ENCODE results near the gene ERC1.

ERC1 gene

DNA sequence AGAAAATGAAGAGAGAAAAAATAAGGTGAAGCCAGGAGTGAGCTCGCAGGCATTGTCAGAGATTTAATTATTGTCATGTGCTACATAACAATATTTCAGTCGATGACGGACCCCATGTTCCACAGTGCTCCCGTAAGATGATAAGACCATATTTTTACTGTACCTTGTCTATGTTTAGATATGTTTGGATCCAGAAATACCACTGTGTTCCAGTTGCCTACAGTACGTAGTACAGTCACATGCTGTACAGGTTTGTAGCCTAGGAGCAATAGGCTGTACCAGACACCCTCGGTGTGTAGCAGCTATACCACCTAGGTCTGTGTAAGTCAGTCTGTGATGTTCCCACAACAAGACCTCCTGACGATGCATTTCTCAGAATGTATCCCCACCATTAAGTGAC, 465.9 kb downstream of the ERC1 start:
- DNase-seq, result no peak

DNA sequence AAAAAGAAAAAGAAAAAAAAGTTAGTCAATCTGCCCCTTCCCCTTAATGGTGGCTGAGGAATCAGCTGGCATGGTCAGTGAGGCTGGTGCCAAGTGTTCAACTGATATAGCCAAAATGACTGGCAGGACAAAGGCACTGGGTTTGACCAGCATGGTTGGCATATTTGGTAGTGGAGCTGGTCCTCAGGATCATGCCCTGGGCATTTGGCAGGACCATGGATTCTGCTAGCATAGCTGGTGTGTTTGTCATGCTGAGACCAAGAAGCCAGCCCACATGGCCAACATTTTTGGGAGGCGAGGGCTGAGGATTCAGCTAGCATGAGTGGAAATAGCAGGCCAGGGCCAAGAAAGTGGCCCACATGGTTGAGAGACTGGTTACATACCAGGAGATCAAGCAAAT, 466.9 kb downstream of the ERC1 start:
- DNase-seq, result no peak

DNA sequence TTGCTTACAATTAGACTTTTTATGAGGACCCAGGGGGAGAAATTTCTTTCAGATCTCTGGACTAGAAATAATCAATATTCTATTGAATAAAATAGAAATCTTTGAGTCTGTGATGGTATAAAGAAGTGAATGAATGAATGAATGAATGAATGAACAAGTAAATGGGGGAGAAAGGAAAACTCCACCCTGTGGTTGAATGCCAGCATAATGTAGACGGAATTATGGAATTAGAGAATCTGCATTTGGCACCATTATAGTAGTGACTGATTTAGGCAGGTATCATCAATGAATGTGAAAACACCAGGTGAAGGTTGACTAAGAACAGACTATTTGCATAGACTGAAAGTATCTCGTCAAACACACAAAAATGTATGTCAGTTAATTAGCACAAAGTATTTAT, 468.3 kb downstream of the ERC1 start:
- DNase-seq, result no peak

DNA sequence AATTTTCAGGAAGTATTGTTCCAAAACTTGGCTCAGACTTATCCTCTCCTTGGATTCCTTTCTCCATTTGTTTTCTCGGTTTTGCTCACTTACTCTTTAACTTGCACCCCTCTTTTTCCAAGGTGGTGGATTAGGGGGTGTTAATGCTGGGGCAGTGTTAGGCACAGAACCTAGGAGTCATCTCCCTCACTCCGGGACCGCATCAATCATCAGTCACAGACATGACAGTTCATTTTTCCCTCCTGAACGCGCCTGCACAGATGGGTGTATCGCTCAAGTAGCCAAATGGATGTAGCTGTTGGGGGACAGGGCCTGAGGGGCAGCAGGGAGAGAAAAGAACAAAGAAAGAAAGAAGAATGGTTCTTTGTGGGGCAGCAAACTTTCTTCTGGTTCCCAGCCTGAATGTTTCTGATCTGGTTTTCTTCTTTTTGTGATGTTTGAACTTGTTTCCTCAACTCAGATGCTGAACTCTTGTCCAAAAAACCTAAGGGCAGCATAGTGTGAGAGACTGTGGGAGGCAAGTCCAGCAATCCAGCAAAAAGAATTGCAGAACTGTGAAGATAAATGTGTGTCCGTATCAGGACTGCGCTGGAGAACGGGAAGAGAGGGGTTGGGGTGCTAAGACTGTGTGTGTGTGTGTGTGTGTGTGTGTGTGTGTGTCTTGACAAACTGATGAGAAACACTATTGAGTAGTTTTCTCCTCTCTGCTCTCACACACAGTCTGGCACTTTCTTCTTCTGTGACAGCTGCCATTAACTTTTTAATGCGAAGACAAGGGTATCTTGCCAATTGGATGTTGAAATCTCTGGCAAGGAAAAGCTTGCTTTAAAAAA, 472.3 kb downstream of the ERC1 start:
- no peak for DNase-seq

DNA sequence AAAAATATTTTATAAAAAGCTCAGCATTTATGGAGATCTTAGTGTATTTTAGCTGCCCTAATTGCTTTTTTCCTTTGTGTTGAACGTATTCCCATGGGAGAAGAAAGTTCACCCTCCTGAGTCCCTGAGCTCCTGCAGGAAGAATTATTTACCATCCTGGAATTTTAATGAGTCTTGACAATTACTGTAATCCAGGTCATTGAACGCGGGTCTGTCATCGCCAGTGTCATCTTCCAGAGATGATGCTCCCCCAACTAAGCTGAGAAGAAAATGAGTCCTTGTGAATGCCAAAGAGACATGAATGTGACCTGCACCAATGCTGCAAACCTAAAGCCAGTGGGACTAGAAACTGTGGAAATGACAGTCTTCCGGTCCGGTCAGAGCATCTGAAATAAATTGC, 473.9 kb downstream of the ERC1 start:
- no peak for DNase-seq

DNA sequence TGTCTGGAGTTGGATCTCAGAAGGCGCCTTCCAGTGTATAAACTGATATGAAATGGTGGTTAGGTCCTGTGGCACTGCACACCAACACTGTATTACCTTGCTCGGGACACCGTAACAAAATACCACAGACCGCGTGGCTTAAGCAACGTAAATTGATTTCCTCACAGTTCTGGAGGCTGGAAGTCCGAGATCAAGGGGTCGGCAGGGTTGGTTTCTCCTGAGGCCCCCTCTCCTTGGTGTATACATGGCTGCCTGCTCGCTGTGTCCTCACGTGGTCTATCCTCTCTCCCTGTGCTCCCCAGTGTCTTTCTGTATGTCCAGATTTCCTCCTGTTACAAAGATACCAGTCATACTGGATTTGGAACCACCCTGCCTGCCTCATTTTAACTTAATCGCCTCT, 475.0 kb downstream of the ERC1 start:
- no peak for DNase-seq

DNA sequence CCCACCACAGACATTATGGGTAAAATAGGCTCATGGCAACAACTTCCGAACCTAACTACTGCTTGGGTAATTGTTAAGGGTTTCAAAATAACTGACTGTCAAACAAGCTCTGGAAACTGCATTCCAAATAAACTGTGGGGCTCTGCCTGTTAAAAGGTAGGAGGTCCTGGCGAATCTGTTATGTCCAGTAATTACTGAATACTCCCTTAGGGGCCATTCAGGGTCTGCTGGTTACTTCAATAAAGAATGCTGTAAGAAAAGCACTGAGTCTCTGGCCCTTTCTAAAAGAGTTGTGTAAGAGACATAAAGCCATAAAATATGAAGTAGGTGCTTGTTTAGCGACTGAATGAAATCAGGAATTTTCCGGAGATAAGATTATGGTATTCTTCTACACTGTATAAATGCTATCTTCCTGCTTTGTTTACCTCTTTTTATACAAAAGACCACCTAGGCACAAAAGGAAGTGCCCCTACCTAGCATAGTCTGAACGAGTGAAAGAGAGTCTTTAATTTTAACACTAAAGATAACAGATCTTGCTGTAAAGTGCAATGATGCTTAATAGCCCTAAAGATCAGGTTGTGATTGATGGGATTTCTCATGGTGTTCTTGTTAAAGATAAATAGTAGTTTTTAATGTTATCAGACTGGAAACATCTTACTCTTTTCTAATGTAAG, 475.6 kb downstream of the ERC1 start:
- no peak for DNase-seq

DNA sequence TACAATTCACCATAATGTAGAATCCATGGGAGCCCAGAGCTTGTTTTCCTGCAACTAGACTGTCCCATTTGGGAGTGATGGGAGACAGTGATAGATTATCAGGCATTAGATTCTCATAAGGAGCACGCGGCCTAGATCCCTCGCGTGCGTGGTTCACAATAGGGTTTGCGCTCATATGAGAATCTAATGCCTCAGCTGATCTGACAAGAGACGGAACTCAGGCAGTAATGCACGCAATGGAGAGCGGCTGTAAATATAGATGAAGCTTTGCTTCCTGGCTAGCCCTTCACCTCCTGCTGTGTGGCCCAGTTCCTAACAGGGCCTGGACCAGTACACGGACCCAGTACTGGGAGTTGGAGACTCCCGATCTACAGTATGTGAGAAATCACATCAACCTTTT, 476.7 kb downstream of the ERC1 start:
- DNase-seq, result no peak

DNA sequence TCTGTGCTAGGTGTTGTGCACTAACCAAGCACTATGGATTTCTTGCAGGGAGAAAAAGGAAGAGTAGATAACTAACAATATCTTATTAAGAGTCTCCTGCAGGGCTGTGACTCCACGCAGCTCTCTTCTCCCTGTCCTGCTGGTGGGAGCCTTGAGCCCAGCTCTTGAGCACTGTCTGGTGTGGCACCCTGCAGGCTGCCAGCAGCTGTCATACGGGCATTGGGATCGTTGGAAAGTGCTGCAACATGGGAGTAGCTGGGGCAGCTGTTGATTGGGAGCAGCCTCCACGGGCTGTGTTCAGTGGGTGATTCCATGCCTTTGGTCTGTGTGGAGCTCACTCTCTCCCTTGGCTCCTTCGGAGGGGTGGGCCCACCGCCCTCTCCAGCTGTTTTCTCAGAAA, 478.0 kb downstream of the ERC1 start:
- DNase-seq, result no peak

DNA sequence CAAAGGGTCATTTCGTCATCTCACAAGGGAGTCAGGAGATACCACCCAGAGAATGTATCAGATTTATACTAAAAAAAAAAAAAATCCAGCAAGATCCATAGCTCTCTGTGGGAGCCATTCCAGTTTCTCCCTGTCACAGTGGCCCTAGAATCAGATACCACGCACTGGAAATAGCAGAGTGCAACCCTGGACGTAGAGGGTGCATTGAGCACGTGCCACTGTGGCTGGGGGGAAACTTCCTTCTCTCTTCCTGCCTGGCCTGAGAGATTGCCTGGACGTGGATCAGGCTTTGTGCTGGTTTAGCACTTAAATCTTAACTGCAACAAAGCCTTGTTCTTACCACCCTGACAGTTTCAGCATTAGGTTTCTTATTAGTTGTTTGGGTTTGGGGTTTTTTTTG, 479.0 kb downstream of the ERC1 start:
- DNase-seq, result no peak

DNA sequence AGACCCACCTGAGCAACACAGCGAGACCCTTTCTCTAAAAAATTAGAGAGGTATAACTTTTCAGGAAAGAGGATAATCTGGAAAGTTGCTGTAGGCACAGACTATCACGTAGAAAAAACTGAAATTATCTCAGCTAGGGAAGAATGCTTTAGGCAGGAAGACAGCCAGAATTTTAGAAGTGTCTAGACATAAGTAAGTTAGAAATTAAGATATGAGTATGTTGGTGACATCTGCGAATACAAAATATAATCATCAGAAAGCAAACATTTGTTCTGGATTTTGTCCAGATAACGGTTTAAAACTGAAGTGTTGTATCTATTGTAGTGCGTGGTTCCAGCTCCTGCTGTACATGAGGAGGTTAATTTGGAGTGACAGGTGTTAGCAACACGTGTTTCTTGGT, 480.2 kb downstream of the ERC1 start:
- DNase-seq, result no peak

DNA sequence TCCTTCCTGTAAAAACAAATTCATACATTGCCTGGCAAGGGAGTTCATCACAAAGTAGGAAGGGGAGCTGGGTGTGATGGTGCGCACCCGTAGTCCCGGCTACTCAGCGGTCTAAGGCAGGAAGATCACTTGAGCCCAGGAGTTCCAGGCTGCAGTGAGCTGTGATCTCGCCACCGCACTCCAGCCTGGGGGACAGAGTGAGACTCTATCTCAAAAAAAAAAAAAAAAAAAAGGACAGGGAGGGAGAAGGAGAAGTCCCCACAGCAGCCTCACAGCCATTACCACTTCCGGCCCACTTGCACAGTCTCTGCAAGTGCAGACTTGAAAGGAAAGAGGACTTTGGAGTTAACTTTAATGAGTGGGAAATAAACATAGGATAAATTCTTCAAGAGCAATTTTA, 482.4 kb downstream of the ERC1 start:
- DNase-seq, result no peak

DNA sequence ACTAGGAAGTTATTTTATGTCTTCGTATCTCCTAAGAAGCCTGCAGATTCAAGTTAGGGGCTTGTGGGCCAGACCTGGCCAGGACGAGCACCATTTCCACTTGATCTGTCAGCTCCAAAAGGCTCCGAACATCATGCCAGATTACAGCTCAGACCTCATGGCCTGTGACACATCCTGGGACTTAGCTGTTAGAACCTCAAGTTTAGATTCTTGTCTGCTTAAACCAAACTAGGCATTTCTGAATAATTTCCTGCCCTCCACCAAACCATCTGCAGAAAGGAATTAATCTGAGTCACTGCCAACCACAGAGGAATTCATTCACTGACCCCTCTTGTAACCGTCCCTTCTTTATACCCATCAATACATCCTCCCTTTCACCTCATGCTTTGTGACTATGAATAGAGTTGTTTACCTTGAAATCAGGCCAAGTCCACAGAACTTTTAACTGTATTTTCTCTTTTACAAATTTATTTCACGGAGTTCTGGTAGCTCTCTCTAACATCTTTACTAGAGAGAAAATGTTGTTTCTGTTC, 483.1 kb downstream of the ERC1 start:
- no peak for DNase-seq

DNA sequence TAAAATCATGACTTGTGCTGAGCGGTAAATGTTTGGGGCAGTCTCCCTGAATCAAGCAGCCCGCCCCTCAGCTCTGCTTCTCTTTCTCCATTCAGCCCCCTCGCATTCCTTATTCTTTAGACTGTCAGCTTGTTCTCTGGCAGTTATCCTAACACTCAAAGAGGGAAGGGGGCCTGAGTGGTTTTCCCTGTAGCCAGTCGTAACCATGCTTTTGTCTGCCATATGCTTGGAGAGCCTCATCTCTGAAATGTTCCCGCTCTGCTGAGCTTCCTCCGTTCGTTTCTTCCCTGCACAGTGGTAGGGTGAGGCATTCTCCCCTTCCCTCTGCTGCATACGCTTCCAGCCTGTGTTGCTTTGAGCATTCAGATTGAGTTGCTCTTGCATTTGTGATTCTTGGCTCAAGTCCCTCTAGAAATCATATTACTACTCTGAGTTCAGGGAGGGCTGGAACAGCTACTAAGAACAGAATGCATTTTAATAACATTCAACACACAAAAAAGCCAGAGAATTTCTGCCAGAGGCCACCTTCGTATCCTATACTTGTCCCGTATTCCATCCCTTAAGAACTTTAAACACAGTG, 483.6 kb downstream of the ERC1 start:
- DNase-seq, result no peak

DNA sequence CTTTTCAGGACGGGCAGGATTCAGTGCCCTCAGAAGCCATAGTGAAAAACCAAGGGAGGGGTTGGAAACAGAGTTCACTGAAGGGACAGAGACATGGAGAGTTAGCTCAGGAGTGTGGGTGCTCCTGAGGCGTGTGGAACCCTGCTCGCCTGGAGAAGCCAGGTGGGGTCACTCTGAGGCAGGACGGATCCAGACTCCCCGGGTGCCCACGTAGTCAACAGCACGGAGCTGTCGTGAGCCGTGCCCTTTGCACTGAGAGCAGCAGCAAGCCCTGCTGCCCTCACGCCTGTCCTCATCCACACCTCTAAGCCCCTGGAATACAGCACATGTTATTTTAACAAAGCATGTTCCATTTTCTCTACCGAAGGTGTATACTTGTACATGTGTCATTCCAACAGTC, 488.6 kb downstream of the ERC1 start:
- no peak for DNase-seq

DNA sequence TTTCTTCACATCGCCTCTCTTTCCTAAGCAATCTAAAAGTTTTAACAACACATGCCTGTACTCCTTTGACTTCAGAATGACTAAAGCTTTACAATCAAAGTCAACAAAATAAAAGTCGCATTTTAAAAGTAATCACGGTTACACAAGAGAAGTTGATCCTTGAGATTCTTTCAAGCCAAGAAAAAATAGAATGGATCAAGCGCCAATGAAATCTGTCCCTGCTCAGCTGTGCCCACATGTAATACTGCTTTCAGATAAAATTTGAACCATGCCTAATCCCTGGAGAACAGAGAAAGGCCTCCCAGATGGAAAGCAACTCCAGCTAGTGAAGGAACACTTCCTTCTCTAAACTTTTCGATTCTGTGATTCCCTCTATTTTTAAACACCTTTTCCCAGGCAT, 490.3 kb downstream of the ERC1 start:
- no peak for DNase-seq

DNA sequence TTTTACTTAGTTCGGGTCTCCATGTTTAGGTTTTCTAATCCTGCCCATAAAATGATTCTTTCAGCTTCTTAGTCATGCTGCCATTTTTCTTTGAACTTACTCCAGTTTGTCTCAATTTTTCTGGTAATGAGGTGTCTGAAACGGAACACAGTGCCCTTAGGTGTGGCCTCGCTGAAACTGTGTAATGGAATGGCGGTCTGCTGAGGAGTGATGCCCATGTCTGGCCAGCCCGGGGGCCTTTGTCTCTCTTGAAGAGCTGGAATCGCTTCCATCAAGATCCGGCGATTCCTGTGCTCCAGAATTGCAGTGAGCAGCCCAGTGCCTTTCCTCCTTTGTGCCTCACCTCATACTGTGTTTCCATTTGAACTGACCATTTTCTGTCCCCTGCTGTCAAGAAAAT, 490.9 kb downstream of the ERC1 start:
- no peak for DNase-seq

DNA sequence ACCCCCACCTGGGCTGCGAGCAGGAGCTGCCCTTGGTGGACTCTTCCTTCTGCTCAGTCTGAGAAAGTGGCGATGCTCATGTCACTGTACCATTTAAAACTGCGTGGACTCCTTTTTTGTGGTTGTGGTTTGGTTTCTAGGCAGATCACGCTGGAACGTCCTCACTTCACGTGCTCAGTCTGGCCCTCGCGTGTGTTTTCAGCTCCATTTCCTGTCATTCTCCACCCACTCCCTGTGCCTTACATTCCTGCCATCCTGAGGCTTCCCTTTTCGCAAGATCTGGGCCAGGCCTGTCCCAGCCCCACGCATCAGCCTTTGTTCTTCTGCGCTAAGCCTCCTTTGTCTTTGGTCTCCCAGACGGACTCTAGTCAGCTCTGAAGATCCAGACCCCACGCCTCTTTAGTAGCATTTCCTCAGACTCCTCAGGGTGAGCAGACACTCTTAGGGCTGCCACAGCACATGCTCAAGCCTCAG, 497.9 kb downstream of the ERC1 start:
- DNase-seq, result no peak

DNA sequence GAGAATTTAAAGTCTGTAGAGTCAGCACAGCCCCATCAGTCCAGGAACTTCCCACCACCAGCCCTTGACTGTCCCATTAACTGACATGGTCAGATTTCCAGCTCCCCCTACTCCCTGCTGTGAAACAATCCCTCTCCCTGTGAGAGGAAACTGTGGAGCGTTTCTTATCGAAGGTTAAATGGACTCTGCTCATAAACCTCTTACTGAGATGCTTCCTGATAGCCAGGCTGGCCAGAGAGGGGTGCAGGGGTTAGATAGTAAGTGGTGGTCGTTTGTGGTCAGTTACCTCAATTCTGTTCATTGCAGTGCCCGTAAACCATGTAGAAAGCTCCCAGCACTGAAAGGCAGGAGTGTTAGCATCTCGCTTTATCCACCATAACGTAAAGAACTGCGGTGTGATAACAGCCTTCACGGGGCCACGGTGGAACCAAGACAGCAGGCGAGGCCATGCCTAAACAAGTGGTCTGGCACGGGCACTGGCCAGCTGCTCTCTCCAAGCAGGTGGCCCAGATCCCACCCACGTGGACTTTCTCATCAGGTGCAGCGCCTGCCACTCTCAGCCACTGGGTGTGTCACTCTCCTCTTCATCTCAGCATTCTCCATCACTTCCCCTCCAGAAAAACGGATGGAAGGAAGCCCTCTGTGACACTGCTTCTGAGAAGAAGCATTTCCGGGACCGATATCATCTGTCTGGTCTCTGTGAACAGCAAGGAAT, 501.1 kb downstream of the ERC1 start:
- peak in 1 of 14 donors; percentile 40 for DNase-seq

DNA sequence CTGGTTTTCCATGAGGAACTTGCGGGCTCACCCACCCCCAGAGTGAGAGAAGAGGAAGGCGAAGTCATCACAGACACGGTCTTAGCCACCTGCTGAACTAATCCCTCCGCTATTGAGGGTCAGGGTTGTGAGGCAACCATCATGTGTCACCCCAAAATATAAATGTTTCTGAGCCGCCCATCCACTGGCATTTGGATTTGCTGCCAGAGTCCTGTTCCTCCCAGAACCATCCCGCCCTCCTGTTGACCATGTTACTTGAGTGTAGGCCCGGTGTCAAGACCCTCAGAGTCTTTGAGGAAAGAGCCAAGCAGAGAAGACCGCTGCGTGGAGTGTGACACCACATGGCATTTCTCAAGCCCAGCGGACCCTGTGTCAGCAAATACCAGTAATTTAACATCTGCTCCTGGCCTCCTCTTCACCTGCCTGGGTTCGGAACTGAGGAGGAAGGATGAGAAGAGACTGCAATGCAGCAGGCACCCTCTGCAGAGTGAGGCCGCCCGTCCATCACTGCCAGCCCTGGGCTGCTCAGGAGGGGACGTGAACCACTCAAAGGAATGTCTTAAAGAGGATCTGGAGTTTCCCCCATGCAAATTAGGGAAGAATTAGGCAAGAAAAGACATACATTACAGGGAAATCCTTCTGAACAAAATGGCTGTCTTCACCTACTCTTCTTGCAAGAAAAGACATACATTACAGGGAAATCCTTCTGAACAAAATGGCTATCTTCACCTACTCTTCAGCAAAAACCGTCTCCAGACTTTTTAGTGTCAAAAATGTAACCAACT, 502.9 kb downstream of the ERC1 start:
- no peak for DNase-seq

DNA sequence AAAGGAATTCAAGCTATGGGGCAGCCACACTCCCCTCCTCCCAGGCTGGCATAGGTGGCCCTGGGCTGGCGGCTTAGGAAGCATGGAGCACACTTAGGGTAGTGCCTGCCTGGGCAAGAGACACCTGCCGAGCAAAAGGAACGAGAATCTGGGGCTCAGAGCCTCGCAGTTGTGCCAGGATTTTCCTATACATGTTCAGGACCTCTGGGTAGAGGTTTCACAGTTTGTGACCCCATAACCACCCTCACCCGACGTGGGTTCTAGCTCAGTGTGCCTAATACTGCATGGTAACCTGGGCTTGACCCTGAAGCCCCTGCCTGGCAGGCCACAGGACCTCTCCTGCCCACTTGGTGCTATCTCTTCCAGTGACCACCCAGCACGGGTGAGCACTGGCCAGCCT, 503.8 kb downstream of the ERC1 start:
- no peak for DNase-seq

Measured in C1 segment of cervical spinal cord (tissue), 14 donors.